ENCODE data around the gene SLC18A2.

DNA sequence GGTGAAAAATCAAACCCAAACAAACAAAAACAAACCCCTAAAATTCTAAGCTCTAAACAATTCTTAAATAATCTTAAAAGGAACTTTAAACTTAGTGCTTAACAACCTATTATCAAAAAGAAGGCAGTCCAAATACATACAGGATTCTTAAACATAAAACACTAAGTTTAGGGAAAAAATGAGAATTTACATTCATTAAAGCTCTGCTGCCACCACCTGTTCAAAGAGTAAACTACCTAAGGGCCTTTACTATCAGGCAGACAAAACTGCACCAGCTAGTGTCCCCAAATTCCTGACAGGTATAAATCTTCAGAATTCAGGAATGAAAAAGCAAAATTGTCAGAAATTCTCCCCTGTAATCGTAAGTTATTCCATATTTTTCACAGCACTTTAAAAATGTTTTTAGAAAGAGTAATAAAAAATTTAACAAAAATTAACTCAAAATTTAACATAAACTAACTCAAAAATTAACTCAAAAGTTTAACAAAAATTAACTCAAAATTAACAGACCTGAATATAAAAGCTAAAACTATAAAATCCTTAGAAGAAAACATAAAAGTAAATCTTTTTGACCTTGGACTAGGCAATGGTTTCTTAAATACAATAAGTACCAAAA lies 79.2 kb downstream of the SLC18A2 start:
- no peak for TF ChIP-seq EZH2phosphoT487 (IDR thresholded peaks at IDR 0.05; ENCODE audit: insufficient read depth, low read depth)
- no peak for TF ChIP-seq EZH2 (IDR thresholded peaks at IDR 0.05; ENCODE audit: insufficient read depth, poor library complexity, severe bottlenecking)
